ENCODE data around the gene ANTXR2. TPM values are rescaled to one million over a fixed set of nuclear protein-coding genes. Genes with fewer than 3 reads are reported as not detected.

Gene ANTXR2
- total and polyA plus RNA-seq, 2 of the 13 experiments (the other 11 are each of a cell fraction or from before 2014, with no cell fraction given), result 4.6 to 14.5 TPM

DNA sequence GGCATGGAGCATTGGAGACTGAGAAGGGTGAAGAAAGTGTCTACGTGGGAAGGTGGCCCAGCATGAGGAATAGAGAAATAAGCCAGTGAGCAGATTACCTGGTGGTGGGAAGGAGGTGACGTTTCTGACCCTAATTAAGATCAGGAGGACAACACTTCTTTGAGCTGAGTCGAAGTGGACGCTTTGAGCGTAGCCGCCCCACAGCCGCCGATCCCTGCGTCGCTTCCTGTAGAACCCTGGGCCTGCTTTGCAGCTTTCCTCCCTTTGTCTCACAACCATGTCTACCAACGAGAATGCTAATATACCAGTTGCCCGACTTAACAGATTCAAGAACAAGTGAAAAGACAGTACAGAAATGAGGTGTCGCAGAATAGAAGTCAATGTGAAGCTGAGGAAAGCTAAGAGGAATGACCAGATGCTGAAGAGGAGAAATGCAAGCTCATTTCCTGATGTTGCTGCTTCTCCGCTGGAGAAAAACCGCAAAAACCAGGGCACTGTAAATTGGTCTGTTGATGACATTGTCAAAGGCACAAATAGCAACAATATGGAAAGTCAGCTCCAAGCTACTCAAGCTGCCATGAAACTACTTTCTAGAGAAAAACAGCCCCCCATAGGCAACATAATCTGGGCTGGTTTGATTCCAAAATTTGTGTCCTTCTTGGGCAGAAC lies 6.4 kb upstream of the ANTXR2 start (continued):
- TF ChIP-seq, protein P1, sequence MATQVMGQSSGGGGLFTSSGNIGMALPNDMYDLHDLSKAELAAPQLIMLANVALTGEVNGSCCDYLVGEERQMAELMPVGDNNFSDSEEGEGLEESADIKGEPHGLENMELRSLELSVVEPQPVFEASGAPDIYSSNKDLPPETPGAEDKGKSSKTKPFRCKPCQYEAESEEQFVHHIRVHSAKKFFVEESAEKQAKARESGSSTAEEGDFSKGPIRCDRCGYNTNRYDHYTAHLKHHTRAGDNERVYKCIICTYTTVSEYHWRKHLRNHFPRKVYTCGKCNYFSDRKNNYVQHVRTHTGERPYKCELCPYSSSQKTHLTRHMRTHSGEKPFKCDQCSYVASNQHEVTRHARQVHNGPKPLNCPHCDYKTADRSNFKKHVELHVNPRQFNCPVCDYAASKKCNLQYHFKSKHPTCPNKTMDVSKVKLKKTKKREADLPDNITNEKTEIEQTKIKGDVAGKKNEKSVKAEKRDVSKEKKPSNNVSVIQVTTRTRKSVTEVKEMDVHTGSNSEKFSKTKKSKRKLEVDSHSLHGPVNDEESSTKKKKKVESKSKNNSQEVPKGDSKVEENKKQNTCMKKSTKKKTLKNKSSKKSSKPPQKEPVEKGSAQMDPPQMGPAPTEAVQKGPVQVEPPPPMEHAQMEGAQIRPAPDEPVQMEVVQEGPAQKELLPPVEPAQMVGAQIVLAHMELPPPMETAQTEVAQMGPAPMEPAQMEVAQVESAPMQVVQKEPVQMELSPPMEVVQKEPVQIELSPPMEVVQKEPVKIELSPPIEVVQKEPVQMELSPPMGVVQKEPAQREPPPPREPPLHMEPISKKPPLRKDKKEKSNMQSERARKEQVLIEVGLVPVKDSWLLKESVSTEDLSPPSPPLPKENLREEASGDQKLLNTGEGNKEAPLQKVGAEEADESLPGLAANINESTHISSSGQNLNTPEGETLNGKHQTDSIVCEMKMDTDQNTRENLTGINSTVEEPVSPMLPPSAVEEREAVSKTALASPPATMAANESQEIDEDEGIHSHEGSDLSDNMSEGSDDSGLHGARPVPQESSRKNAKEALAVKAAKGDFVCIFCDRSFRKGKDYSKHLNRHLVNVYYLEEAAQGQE (IDR thresholded peaks at IDR 0.05; ENCODE audit: borderline replicate concordance in 1 of 2, low read depth in 1 of 2, low read length in 2 of 2), result no peak
- TF ChIP-seq ZNF652 (CRISPR knock-in tag; IDR thresholded peaks at IDR 0.05; ENCODE audit: borderline replicate concordance, low read depth), result no peak
- no peak for TF ChIP-seq MEIS2 (CRISPR knock-in tag; IDR thresholded peaks at IDR 0.05)

DNA sequence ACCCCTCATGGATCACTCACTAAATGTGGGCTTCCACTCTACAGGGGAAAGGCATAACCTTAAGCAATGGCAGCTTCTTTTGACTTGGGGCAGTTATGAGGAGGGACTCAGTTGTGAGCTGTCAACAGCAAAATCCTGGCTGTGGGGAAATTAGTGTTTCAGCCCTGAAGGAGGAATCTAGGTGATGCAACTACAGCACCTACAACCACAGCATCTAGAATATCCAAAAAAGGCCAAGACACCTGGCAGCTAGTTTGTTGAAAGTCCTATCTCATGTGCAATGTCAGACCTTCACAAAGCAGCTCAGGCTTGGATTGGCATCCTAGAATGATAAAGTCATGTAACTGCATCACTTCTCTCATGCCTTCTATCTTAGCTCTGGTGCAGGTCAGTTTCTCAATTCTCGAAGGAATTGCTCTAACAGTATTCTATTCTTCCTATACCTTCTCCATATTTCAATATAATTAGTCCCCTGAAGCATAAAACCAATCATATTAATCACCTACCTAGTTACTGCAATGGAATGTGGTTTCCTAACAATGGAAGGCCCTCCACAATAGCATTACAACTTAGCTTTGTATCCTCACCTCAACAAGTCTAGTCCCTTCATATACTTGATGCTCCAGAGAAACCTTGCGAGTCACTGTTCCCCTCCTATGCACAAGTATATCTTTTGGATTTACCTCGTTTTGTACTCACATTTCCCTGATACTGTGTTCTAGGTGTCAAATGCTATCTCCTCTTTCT lies 5.5 kb upstream of the ANTXR2 start:
- no peaks in the 10 kb centered on the region for H3K79me2 ChIP-seq (ENCODE audit: insufficient read depth, low read length)
- ATAC-seq, result no peak
- no peak overlapping the region for H3K27ac ChIP-seq (ENCODE audit: extremely low read length, insufficient read depth, low read length)
- no peaks in the 10 kb centered on the region for H3K27me3 ChIP-seq (ENCODE audit: control insufficient read depth in 1 of 2, insufficient read depth in 2 of 2, low read length in 2 of 2)
- H3K9ac ChIP-seq (ENCODE audit: insufficient read depth, low read depth, low read length), result no peak overlapping the region
- H3K4me3 ChIP-seq (replicated peaks in 1 of 3; ENCODE audit: insufficient read depth in 1 of 3, low read depth in 2 of 3, low read length in 3 of 3), result no peak overlapping the region
- in situ Hi-C loops (cut with HindIII; ENCODE audit: extremely low pct_ligation_motif_present, low pct_unique_long_range_greater_than_20kb), result loop anchor here (10.0 kb wide), 1 partner anchor 164 kb away; no protein-coding TSS in a partner anchor
- no peak overlapping the region for H2AFZ ChIP-seq (ENCODE audit: low read length)
- intact Hi-C loops (cut with micrococcal nuclease; ENCODE audit: unreplicated experiment), result no loop called here
- no peaks in the 10 kb centered on the region for H3K36me3 ChIP-seq (replicated peaks in 1 of 2; ENCODE audit: control insufficient read depth in 1 of 2, insufficient read depth in 2 of 2, low read length in 2 of 2)
- no TSS peak for BruUV-seq (replicated peaks)
- peaks cover 5% of the 10 kb centered on the region for H3K4me1 ChIP-seq (ENCODE audit: insufficient read depth, low read length)
- POLR2A ChIA-PET, result no interaction called here
- no peak overlapping the region for H3K4me2 ChIP-seq (ENCODE audit: low read depth, low read length)
- H4K20me1 ChIP-seq (ENCODE audit: insufficient read depth, low read length), result no peaks in the 10 kb centered on the region
- no peak for FAIRE-seq
- CTCF ChIA-PET (ENCODE audit: low intra/inter-chr PET ratio, low total read pairs), result no interaction called here
- H3K9me3 ChIP-seq (ENCODE audit: low read length), result no peaks in the 10 kb centered on the region
- no peak for DNase-seq (ENCODE audit: low spot score)
- WGBS (ENCODE audit: low lambda C conversion rate), result 33% methylated on average over 3 of the region's 3 CpGs
- TF ChIP-seq KDM5A (IDR thresholded peaks at IDR 0.05; ENCODE audit: borderline replicate concordance, low read length) (no peak), ZNF710 (CRISPR knock-in tag; IDR thresholded peaks at IDR 0.05; ENCODE audit: borderline replicate concordance) (no peak), ZNF205 (CRISPR knock-in tag; IDR thresholded peaks at IDR 0.05) (no peak), ZKSCAN5 (CRISPR knock-in tag; IDR thresholded peaks at IDR 0.05) (no peak), ZNF784 (CRISPR knock-in tag; IDR thresholded peaks at IDR 0.05; ENCODE audit: borderline replicate concordance) (no peak), MNT (IDR thresholded peaks at IDR 0.05) (no peak)
- TF ChIP-seq, protein P2, sequence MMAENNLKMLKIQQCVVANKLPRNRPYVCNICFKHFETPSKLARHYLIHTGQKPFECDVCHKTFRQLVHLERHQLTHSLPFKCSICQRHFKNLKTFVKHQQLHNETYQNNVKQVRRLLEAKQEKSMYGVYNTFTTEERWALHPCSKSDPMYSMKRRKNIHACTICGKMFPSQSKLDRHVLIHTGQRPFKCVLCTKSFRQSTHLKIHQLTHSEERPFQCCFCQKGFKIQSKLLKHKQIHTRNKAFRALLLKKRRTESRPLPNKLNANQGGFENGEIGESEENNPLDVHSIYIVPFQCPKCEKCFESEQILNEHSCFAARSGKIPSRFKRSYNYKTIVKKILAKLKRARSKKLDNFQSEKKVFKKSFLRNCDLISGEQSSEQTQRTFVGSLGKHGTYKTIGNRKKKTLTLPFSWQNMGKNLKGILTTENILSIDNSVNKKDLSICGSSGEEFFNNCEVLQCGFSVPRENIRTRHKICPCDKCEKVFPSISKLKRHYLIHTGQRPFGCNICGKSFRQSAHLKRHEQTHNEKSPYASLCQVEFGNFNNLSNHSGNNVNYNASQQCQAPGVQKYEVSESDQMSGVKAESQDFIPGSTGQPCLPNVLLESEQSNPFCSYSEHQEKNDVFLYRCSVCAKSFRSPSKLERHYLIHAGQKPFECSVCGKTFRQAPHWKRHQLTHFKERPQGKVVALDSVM (CRISPR knock-in tag; IDR thresholded peaks at IDR 0.05), result no peak

Data from HepG2 (cell line).